ENCODE measurements around the gene PON3. TPM values are rescaled to one million over a fixed set of nuclear protein-coding genes. Genes with fewer than 3 reads are reported as not detected.

The PON3 gene
- total and polyA plus RNA-seq, 2 of the 13 experiments (the other 11 are each of a cell fraction or from before 2014, with no cell fraction given): 23.6 to 37.8 TPM

DNA sequence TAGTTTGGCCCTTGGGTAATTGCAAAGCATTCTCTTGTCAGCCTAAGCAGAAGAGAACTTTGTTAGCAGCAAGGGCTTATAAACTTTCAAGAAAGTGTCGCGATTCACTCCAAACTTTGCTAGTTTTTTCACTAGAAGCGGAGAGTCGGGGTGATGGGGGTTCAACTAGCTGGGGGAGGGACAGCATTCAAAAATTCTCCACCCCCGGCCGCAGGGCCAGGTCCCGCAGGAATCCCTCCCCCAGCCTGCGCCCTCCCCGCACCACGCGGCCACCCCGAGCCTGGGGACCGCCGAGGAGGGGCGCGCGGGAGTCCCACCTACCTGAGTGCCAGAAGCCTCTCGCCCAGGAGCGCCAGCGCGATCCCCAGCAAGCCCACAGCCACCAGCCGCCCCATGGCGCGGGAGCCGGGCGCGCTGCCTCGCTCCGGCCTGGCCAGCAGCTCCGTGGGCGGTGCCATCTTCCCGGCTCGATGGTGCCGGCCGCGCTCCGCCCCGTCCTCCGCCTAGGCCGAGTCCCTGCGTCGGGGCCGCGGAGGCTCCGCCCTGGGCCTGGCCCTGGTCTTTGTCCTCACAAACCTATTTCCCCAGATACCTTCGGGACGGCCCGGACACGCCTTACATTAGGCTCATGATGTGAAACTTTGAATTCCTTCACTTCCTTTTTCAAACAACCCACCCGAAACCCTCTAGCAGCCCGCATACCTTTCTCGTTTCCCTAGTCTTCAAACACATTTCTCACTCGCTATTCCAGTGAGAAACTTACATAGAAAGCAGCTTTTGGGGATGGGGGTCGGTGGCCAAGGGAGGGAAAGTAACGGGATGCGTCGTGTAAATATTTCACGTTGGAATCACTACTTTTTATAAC is 38.6 kb upstream of the PON3 start, which contains the start of gene PON2 (continued):
- TF ChIP-seq REXO4 (CRISPR knock-in tag; IDR thresholded peaks at IDR 0.05; ENCODE audit: borderline replicate concordance) (no peak), SNRNP70 (IDR thresholded peaks at IDR 0.05; ENCODE audit: low read depth, low read length) (no peak), ZNF335 (CRISPR knock-in tag; IDR thresholded peaks at IDR 0.05) (no peak), MAF1 (CRISPR knock-in tag; IDR thresholded peaks at IDR 0.05; ENCODE audit: borderline replicate concordance) (peak; percentile 75; the same call in 1 of the 2 replicates), YY1 (IDR thresholded peaks at IDR 0.05; ENCODE audit: insufficient read depth, insufficient replicate concordance, low read depth, low read length) (peak; percentile 90), ZNF737 (CRISPR knock-in tag; IDR thresholded peaks at IDR 0.05; ENCODE audit: borderline replicate concordance) (no peak), TAF15 (IDR thresholded peaks at IDR 0.05; ENCODE audit: low read depth, low read length, poor library complexity, severe bottlenecking) (no peak), RFX1 (IDR thresholded peaks at IDR 0.05) (no peak), ZFYVE20 (CRISPR knock-in tag; IDR thresholded peaks at IDR 0.05; ENCODE audit: borderline replicate concordance, low read depth) (no peak), PAX8 (CRISPR knock-in tag; IDR thresholded peaks at IDR 0.05; ENCODE audit: borderline replicate concordance) (peak; percentile 94; the same call in 1 of the 2 replicates), SMARCC2 (IDR thresholded peaks at IDR 0.05) (no peak), ISX (CRISPR knock-in tag; conservative IDR thresholded peaks at IDR 0.05) (no peak), KAT2B (IDR thresholded peaks at IDR 0.05; ENCODE audit: borderline replicate concordance, low read depth, low read length) (no peak), PHF5A (CRISPR knock-in tag; IDR thresholded peaks at IDR 0.05; ENCODE audit: low read depth, unreplicated experiment) (no peak), ATM (IDR thresholded peaks at IDR 0.05; ENCODE audit: borderline replicate concordance) (no peak), SIX1 (CRISPR knock-in tag; IDR thresholded peaks at IDR 0.05; ENCODE audit: borderline replicate concordance) (no peak), TARDBP (CRISPR knock-in tag; IDR thresholded peaks at IDR 0.05) (peak; percentile 28; the same call in 1 of the 2 replicates), ZNF383 (CRISPR knock-in tag; IDR thresholded peaks at IDR 0.05; ENCODE audit: borderline replicate concordance) (0 out of 2 replicates have a peak, but pooled peaks have one; percentile 61)
- TF ChIP-seq, protein P1, sequence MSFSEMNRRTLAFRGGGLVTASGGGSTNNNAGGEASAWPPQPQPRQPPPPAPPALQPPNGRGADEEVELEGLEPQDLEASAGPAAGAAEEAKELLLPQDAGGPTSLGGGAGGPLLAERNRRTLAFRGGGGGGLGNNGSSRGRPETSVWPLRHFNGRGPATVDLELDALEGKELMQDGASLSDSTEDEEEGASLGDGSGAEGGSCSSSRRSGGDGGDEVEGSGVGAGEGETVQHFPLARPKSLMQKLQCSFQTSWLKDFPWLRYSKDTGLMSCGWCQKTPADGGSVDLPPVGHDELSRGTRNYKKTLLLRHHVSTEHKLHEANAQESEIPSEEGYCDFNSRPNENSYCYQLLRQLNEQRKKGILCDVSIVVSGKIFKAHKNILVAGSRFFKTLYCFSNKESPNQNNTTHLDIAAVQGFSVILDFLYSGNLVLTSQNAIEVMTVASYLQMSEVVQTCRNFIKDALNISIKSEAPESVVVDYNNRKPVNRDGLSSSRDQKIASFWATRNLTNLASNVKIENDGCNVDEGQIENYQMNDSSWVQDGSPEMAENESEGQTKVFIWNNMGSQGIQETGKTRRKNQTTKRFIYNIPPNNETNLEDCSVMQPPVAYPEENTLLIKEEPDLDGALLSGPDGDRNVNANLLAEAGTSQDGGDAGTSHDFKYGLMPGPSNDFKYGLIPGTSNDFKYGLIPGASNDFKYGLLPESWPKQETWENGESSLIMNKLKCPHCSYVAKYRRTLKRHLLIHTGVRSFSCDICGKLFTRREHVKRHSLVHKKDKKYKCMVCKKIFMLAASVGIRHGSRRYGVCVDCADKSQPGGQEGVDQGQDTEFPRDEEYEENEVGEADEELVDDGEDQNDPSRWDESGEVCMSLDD (CRISPR knock-in tag; IDR thresholded peaks at IDR 0.05; ENCODE audit: borderline replicate concordance): no peak
- TF ChIP-seq, protein P2, sequence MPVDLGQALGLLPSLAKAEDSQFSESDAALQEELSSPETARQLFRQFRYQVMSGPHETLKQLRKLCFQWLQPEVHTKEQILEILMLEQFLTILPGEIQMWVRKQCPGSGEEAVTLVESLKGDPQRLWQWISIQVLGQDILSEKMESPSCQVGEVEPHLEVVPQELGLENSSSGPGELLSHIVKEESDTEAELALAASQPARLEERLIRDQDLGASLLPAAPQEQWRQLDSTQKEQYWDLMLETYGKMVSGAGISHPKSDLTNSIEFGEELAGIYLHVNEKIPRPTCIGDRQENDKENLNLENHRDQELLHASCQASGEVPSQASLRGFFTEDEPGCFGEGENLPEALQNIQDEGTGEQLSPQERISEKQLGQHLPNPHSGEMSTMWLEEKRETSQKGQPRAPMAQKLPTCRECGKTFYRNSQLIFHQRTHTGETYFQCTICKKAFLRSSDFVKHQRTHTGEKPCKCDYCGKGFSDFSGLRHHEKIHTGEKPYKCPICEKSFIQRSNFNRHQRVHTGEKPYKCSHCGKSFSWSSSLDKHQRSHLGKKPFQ (CRISPR knock-in tag; IDR thresholded peaks at IDR 0.05; ENCODE audit: insufficient replicate concordance): peak; percentile 53
- TF ChIP-seq, protein P3, sequence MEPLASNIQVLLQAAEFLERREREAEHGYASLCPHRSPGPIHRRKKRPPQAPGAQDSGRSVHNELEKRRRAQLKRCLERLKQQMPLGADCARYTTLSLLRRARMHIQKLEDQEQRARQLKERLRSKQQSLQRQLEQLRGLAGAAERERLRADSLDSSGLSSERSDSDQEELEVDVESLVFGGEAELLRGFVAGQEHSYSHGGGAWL (CRISPR knock-in tag; IDR thresholded peaks at IDR 0.05): peak; percentile 94
- TF ChIP-seq, protein P4, sequence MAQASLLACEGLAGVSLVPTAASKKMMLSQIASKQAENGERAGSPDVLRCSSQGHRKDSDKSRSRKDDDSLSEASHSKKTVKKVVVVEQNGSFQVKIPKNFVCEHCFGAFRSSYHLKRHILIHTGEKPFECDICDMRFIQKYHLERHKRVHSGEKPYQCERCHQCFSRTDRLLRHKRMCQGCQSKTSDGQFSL (CRISPR knock-in tag; IDR thresholded peaks at IDR 0.05): peak; percentile 80
- TF ChIP-seq, protein P5, sequence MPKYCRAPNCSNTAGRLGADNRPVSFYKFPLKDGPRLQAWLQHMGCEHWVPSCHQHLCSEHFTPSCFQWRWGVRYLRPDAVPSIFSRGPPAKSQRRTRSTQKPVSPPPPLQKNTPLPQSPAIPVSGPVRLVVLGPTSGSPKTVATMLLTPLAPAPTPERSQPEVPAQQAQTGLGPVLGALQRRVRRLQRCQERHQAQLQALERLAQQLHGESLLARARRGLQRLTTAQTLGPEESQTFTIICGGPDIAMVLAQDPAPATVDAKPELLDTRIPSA (CRISPR knock-in tag; IDR thresholded peaks at IDR 0.05; ENCODE audit: borderline replicate concordance): no peak

Data from HepG2 (cell line).